Thoracic aorta (tissue), 2 donors: Measurements from ENCODE around the gene ARFRP1. TPM values are rescaled to one million over a fixed set of nuclear protein-coding genes. Genes with fewer than 3 reads are reported as not detected.
"Not testable (repeated sequence)": the region's sequence is repeated elsewhere in the genome, so short reads cannot be mapped to it uniquely, and the experiment has no call there.

ENCODE experiments used
- ATAC-seq: fragments of 150-250 bp; one replicate; pipeline ENCODE4 v1.8.0; 2017; ENCODE audit warnings: low read depth; ENCODE audit not compliant: insufficient number of reproducible peaks, low FRiP score
- DNase-seq: peaks from one replicate; pipeline ENCODE4 v3.0.0-alpha.2; 2020; ENCODE audit warnings: low spot score
- H3K27ac ChIP-seq, 2 donors: fragments of 200-600 bp; sonication (generic); 1 replicate in 1 of 2; 2 replicates in 1 of 2; pipeline ENCODE4 v1.5.1; 2016; ENCODE audit warnings: mild to moderate bottlenecking in 2 of 2, moderate library complexity in 2 of 2
- H3K27me3 ChIP-seq: fragments of 200-600 bp; sonication (generic); replicated peaks from 2 replicates; pipeline ENCODE4 v1.6.0; 2016; ENCODE audit warnings: mild to moderate bottlenecking; ENCODE audit not compliant: insufficient read depth
- H3K36me3 ChIP-seq: fragments of 200-600 bp; sonication (generic); one replicate; pipeline ENCODE4 v1.5.1; 2016
- H3K4me1 ChIP-seq, 2 donors: fragments of 200-600 bp; sonication (generic); 1 replicate in 1 of 2; 2 replicates in 1 of 2; pipeline versions ENCODE4 v1.5.1 to v1.6.0; 2016; ENCODE audit warnings: low read depth in 2 of 2, mild to moderate bottlenecking in 1 of 2; ENCODE audit not compliant: control insufficient read depth in 1 of 2
- H3K4me3 ChIP-seq: fragments of 200-600 bp; sonication (generic); 2 replicates; pipeline ENCODE4 v1.5.1; 2016; ENCODE audit warnings: mild to moderate bottlenecking
- H3K9me3 ChIP-seq: fragments of 200-600 bp; sonication (generic); 2 replicates; pipeline ENCODE4 v1.5.1; 2016
- total RNA-seq, 2 donors: library from RNA; depleted of rRNA; stranded (reverse); fragments of >200 nt; gene quantifications; one replicate each; pipeline versions ENCODE4 v1.1.0 to v1.2.3, GENCODE V29; 2016
- TF ChIP-seq, protein P1 (sequence below): fragments of 200-600 bp; sonication (generic); IDR thresholded peaks from one replicate; pipeline ENCODE4 v1.5.1; 2019; ENCODE audit warnings: antibody characterized with exemption

The ARFRP1 gene
- total RNA-seq, 2 donors from 2014 or later = 56.4 to 57.8 TPM

DNA sequence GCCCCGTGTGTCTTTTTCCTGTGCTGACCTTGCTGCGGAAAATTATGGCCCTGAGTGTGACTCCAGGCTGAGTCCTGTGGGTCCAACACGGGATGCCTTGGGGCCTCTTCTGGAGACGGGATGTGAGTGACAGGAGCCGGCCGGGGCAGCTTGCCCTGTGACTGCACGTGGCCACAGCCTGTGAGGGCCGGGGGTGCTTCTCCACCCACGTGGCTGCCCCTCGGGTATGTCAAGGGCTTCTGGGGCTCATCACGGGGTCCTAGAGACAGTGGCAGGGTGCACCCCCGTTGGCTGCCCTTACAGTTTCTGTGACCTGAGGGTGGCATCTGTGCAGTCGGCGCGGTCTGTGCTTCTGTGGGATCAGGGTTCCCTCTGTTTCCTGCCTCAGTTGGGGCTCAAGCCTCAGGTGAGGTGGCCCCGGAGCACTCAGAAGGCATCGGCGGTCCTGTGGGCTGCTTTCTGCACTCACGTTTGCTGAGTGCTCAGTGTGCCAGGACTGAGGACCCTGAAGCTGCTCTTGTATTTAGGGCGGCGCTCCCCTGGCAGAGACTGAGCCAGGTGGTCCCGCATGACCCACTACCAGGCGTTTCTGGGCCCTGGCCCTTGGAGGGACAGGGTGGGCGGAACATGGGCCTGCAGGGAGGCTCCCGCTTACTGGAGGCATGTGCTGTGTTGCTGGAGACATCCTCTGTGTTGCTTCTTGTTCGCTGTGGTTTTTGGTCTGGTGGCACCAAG lies 44.3 kb downstream of the ARFRP1 start:
- TF ChIP-seq, protein P1, sequence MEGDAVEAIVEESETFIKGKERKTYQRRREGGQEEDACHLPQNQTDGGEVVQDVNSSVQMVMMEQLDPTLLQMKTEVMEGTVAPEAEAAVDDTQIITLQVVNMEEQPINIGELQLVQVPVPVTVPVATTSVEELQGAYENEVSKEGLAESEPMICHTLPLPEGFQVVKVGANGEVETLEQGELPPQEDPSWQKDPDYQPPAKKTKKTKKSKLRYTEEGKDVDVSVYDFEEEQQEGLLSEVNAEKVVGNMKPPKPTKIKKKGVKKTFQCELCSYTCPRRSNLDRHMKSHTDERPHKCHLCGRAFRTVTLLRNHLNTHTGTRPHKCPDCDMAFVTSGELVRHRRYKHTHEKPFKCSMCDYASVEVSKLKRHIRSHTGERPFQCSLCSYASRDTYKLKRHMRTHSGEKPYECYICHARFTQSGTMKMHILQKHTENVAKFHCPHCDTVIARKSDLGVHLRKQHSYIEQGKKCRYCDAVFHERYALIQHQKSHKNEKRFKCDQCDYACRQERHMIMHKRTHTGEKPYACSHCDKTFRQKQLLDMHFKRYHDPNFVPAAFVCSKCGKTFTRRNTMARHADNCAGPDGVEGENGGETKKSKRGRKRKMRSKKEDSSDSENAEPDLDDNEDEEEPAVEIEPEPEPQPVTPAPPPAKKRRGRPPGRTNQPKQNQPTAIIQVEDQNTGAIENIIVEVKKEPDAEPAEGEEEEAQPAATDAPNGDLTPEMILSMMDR = no peak
- Histone ChIP-seq H3K27me3 (no peaks in the 10 kb centered on the region), H3K27ac (no peak overlapping the region), H3K4me1 (peaks cover 7 to 9% of the 10 kb centered on the region in 2 donors), H3K4me3 (no peak overlapping the region), H3K36me3 (peaks cover 39% of the 10 kb centered on the region), H3K9me3 (no peaks in the 10 kb centered on the region)
- DNase-seq = no peak
- ATAC-seq = no peak

DNA sequence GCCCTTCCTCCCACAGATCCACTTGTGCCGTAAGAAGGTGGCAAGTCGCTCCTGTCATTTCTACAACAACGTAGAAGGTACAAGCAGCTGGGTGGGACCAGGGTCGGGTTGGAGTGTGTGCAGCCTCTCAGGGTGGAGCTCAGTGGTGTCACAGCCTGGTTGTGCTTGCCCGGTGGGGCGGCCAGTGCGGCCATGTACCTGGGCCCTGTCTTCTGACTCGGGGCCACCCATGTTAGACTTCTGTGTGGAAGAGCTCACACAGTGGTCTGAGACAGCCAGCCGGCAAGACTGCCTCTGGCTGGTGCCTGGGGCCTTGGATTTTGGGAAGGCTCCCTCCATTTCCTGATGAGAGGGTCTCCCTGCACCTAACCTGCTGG lies 45.0 kb downstream of the ARFRP1 start:
- ATAC-seq (no peak), DNase-seq (no peak)
- Histone ChIP-seq H3K4me1 (peaks cover 7 to 11% of the 10 kb centered on the region in 2 donors), H3K9me3 (no peaks in the 10 kb centered on the region), H3K36me3 (peaks cover 32% of the 10 kb centered on the region), H3K27me3 (no peaks in the 10 kb centered on the region), H3K4me3 (no peak overlapping the region), H3K27ac (no peak overlapping the region)
- TF ChIP-seq, protein P1 = no peak

DNA sequence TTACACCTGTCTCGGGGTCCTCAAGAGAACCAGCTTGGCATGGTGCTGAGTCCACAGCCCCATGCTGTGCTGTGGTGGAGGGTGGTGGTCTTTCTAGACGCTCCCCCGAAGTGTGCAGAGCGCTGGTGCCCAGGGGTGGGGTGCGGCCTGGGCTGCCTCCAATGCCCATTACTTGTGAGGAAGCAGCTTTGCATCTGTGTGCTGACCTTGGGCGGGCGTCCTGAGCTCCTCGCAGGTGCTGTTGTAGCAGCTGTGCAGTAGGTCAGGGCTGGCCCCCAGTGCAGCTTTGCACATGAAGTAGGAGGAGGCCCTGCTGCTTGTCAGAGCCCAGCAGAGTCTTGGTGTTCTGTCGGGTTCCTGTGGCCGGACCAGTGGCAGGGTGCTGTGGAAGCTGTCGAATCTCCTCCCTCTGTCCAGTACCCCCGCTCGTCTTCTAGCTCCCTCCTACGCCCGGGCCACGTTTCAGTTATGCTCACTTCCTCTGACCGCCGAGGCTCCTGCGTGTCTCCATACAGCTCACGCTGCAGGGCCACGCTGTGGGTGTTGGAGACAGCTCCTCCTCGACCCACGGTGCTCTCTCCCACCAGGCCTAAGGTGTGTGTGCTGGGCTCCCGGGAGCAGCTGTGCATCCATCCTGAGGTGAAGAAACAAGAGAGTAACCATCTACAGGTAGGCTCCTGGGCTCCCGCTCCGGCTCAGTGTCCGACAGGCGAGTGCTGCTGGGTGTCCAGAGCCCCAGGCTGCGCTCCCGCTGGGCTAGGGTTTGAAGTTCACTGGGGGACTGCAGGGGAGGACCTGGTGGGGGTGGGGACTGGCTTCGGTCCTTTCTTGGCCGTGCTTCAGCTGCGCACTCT lies 45.6 kb downstream of the ARFRP1 start:
- H3K9me3 ChIP-seq = no peaks in the 10 kb centered on the region
- peaks cover 11 to 17% of the 10 kb centered on the region in 2 donors for H3K4me1 ChIP-seq
- ATAC-seq = no peak
- TF ChIP-seq, protein P1 = no peak
- DNase-seq = no peak
- H3K36me3 ChIP-seq = peaks cover 27% of the 10 kb centered on the region
- H3K27me3 ChIP-seq = no peaks in the 10 kb centered on the region
- no peak overlapping the region for H3K4me3 ChIP-seq
- no peak overlapping the region for H3K27ac ChIP-seq

DNA sequence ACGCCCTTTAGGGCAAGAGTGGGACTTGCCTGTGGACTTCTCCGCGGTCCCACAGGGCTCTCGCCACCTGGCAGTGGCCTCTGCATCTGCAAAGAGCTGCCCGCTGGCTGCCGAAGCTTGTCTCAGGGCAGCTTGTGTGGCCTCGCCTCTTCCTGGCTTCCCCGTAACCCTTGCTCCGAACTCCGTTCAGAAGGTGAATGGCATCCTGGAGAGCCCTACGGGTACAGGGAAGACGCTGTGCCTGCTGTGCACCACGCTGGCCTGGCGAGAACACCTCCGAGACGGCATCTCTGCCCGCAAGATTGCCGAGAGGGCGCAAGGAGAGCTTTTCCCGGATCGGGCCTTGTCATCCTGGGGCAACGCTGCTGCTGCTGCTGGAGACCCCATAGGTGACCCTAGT lies 46.7 kb downstream of the ARFRP1 start:
- H3K36me3 ChIP-seq = peaks cover 19% of the 10 kb centered on the region
- H3K27ac ChIP-seq = no peak overlapping the region
- no peaks in the 10 kb centered on the region for H3K9me3 ChIP-seq
- H3K4me3 ChIP-seq = no peak overlapping the region
- ATAC-seq (no peak), DNase-seq (no peak)
- H3K27me3 ChIP-seq = no peaks in the 10 kb centered on the region
- TF ChIP-seq, protein P1 = no peak
- peaks cover 11 to 22% of the 10 kb centered on the region in 2 donors for H3K4me1 ChIP-seq

DNA sequence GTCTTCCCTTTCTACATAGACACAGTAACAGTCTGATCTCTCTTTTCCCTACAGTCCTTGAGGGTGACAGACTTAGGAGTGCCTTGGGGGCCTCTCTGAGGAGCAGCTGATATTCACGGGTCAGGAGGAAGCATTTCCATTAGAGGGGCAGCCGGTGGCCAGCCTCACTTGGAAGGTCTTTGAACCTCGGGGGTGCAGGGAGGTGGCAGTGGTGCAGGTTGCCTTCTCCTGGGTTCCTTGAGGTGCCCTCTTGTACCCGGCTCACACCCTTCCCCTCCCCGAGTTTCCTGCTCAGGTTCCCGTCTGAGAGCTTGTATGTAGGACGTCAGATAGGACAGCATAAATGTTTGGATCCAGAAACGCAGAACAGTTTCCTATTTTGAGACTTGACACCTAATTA lies 47.2 kb downstream of the ARFRP1 start:
- DNase-seq (no peak), ATAC-seq (no peak)
- H3K27ac ChIP-seq = no peak overlapping the region
- H3K27me3 ChIP-seq = no peaks in the 10 kb centered on the region
- H3K4me3 ChIP-seq = no peak overlapping the region
- peaks cover 18% of the 10 kb centered on the region for H3K36me3 ChIP-seq
- no peaks in the 10 kb centered on the region for H3K9me3 ChIP-seq
- peaks cover 11 to 22% of the 10 kb centered on the region in 2 donors for H3K4me1 ChIP-seq
- TF ChIP-seq, protein P1 = no peak

DNA sequence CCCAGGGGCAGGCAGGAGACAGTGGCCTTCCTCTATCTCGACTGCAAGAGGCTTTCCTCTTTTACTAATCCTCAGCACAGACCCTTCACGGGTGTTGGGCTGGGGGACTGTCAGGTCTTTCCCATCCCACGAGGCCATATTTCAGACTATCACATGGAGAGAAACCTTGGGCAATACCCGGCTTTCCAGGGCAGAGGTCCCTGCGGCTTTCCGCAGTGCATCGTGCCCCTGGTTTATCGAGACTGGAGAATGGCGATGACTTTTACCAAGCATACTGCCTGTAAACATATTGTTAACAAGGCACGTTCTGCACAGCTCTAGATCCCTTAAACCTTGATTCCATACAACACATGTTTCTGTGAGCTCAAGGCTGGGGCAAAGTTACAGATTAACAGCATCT lies 47.6 kb downstream of the ARFRP1 start:
- H3K4me1 ChIP-seq = peaks cover 11 to 22% of the 10 kb centered on the region in 2 donors
- not testable (repeated sequence) for H3K27me3 ChIP-seq, ATAC-seq, H3K4me3 ChIP-seq, DNase-seq, H3K9me3 ChIP-seq, H3K27ac ChIP-seq
- peaks cover 18% of the 10 kb centered on the region for H3K36me3 ChIP-seq
